Measurements from ENCODE around the gene GAD1.

DNA sequence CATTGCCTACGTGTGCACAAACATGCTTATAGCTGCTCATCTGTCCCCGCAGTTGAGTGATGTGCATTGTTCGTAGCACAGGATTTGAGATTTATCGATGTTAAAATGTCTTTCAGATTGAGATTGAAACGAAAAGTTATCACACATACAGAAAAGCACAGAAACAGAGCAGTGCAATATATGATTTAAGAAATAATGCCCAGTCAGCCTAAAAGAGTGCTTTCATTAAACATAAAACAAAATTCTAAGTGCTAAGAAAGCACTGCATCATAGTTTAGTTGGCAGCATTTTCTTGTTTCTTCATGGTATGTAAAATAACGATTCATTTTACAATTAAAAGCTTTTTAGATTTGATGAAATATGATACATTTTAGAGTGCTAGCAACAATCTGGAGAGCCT, 80.4 kb downstream of the GAD1 start:
- TF ChIP-seq, protein P1, sequence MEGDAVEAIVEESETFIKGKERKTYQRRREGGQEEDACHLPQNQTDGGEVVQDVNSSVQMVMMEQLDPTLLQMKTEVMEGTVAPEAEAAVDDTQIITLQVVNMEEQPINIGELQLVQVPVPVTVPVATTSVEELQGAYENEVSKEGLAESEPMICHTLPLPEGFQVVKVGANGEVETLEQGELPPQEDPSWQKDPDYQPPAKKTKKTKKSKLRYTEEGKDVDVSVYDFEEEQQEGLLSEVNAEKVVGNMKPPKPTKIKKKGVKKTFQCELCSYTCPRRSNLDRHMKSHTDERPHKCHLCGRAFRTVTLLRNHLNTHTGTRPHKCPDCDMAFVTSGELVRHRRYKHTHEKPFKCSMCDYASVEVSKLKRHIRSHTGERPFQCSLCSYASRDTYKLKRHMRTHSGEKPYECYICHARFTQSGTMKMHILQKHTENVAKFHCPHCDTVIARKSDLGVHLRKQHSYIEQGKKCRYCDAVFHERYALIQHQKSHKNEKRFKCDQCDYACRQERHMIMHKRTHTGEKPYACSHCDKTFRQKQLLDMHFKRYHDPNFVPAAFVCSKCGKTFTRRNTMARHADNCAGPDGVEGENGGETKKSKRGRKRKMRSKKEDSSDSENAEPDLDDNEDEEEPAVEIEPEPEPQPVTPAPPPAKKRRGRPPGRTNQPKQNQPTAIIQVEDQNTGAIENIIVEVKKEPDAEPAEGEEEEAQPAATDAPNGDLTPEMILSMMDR (IDR thresholded peaks at IDR 0.05), result no peak
- no peak for TF ChIP-seq POLR2A (IDR thresholded peaks at IDR 0.05)
